ENCODE measurements around the gene TAF11.

DNA sequence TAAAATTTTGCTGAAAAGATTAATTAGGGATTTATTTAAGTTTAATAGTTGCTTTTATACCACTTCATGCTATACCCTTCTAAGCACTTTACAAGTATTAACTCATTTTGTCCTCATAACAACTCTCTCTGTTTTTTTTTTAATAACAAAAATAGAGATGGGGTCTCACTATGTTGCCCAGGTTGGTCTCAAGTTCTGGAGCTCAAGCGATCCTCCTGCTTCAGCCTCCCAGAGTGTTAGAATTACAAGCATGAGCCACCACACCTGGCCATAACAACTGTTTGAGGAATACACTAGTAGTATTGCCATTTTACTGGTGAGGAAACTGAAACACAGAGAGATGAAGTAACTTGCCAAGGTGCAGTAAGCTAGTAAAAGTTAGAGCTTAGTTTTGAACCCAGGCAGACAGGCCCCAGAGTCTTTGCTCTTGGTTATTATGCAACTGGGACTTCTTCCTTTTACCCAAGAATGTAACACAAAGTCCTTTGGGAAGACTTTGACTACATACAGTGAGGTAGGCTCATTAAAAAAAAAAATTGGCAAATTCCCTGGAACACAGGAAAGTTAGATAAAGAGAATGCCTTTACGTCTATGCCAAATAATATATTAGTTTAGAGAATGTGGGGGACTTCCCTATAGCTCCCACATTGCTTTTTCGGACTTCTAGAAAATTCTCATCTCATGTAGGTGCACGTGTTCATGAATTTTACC is 12.6 kb upstream of the TAF11 start:
- TF ChIP-seq, protein P1, sequence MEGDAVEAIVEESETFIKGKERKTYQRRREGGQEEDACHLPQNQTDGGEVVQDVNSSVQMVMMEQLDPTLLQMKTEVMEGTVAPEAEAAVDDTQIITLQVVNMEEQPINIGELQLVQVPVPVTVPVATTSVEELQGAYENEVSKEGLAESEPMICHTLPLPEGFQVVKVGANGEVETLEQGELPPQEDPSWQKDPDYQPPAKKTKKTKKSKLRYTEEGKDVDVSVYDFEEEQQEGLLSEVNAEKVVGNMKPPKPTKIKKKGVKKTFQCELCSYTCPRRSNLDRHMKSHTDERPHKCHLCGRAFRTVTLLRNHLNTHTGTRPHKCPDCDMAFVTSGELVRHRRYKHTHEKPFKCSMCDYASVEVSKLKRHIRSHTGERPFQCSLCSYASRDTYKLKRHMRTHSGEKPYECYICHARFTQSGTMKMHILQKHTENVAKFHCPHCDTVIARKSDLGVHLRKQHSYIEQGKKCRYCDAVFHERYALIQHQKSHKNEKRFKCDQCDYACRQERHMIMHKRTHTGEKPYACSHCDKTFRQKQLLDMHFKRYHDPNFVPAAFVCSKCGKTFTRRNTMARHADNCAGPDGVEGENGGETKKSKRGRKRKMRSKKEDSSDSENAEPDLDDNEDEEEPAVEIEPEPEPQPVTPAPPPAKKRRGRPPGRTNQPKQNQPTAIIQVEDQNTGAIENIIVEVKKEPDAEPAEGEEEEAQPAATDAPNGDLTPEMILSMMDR (IDR thresholded peaks at IDR 0.05; ENCODE audit: low read length), result no peak
- TF ChIP-seq EZH2 (IDR thresholded peaks at IDR 0.05; ENCODE audit: borderline replicate concordance, low read length), result no peak
